Muscle layer of duodenum (tissue), 2 donors: ENCODE measurements around the gene CDC42BPB.

Experiments used
- H3K27ac ChIP-seq: one replicate; pipeline ENCODE4 v1.7.0; 2013; ENCODE audit warnings: mild to moderate bottlenecking, low read length
- H3K27me3 ChIP-seq: one replicate; pipeline ENCODE4 v1.7.0; 2013; ENCODE audit warnings: low read depth, mild to moderate bottlenecking, control low read depth, low read length
- H3K36me3 ChIP-seq, 2 donors: one replicate each; pipeline ENCODE4 v1.7.0; 2013; ENCODE audit warnings: low read length in 2 of 2, control low read depth in 1 of 2, mild to moderate bottlenecking in 1 of 2; ENCODE audit not compliant: insufficient read depth in 2 of 2, control insufficient read depth in 1 of 2
- H3K4me1 ChIP-seq, 2 donors: one replicate each; pipeline ENCODE4 v1.7.0; 2013; ENCODE audit warnings: low read length in 2 of 2, mild to moderate bottlenecking in 2 of 2, control low read depth in 1 of 2, moderate library complexity in 1 of 2; ENCODE audit not compliant: insufficient read depth in 2 of 2, control insufficient read depth in 1 of 2
- H3K4me3 ChIP-seq, 2 donors: one replicate each; pipeline ENCODE4 v1.7.0; 2013; ENCODE audit warnings: low read length in 2 of 2, low read depth in 1 of 2, mild to moderate bottlenecking in 1 of 2
- H3K9me3 ChIP-seq, 2 donors: one replicate each; pipeline ENCODE4 v1.7.0; 2013; ENCODE audit warnings: low read length in 2 of 2, control low read depth in 1 of 2, mild to moderate bottlenecking in 1 of 2; ENCODE audit not compliant: control insufficient read depth in 1 of 2
- donor health status: healthy.

CDC42BPB gene

GRCh38 chr14:103007555-103007954 is 49.8 kb downstream of the CDC42BPB start:
- H3K36me3 ChIP-seq, result peaks cover 18 to 41% of the 10 kb centered on the region in 2 donors
- H3K4me3 ChIP-seq, result no peak overlapping the region
- no peak overlapping the region for H3K27ac ChIP-seq
- H3K9me3 ChIP-seq, result no peaks in the 10 kb centered on the region
- H3K4me1 ChIP-seq, result no peaks in the 10 kb centered on the region
- no peaks in the 10 kb centered on the region for H3K27me3 ChIP-seq

GRCh38 chr14:103006991-103007520 is 50.3 kb downstream of the CDC42BPB start:
- H3K27me3 ChIP-seq, result no peaks in the 10 kb centered on the region
- H3K4me1 ChIP-seq, result no peaks in the 10 kb centered on the region
- H3K9me3 ChIP-seq, result no peaks in the 10 kb centered on the region
- H3K4me3 ChIP-seq, result no peak overlapping the region
- H3K36me3 ChIP-seq, result peaks cover 18 to 41% of the 10 kb centered on the region in 2 donors
- H3K27ac ChIP-seq, result no peak overlapping the region

GRCh38 chr14:103006106-103006505 is 51.2 kb downstream of the CDC42BPB start:
- Histone ChIP-seq H3K4me3 (no peak overlapping the region), H3K36me3 (peaks cover 18 to 44% of the 10 kb centered on the region in 2 donors), H3K4me1 (no peaks in the 10 kb centered on the region), H3K9me3 (no peaks in the 10 kb centered on the region), H3K27me3 (no peaks in the 10 kb centered on the region), H3K27ac (no peak overlapping the region)

- no peaks in the 10 kb centered on the region for H3K9me3 ChIP-seq
- H3K4me3 ChIP-seq, result no peak overlapping the region
- no peaks in the 10 kb centered on the region for H3K4me1 ChIP-seq
- no peaks in the 10 kb centered on the region for H3K27me3 ChIP-seq
- peaks cover 25 to 48% of the 10 kb centered on the region in 2 donors for H3K36me3 ChIP-seq
- no peak overlapping the region for H3K27ac ChIP-seq
These were observed 53.5 kb downstream of the CDC42BPB start for GRCh38 chr14:103003850-103004249.

GRCh38 chr14:103003351-103003615 is 54.1 kb downstream of the CDC42BPB start:
- Histone ChIP-seq H3K36me3 (peaks cover 25 to 51% of the 10 kb centered on the region in 2 donors), H3K9me3 (no peaks in the 10 kb centered on the region), H3K4me3 (no peak overlapping the region), H3K4me1 (no peaks in the 10 kb centered on the region), H3K27me3 (no peaks in the 10 kb centered on the region), H3K27ac (no peak overlapping the region)

GRCh38 chr14:103002578-103003350 is 54.6 kb downstream of the CDC42BPB start:
- no peaks in the 10 kb centered on the region for H3K27me3 ChIP-seq
- no peaks in the 10 kb centered on the region for H3K9me3 ChIP-seq
- peaks cover 25 to 53% of the 10 kb centered on the region in 2 donors for H3K36me3 ChIP-seq
- no peak overlapping the region for H3K4me3 ChIP-seq
- H3K4me1 ChIP-seq, result no peaks in the 10 kb centered on the region
- H3K27ac ChIP-seq, result no peak overlapping the region

GRCh38 chr14:103001651-103002396 is 55.5 kb downstream of the CDC42BPB start:
- H3K4me1 ChIP-seq, result no peaks in the 10 kb centered on the region
- no peak overlapping the region for H3K27ac ChIP-seq
- H3K27me3 ChIP-seq, result no peaks in the 10 kb centered on the region
- peaks cover 24 to 57% of the 10 kb centered on the region in 2 donors for H3K36me3 ChIP-seq
- H3K9me3 ChIP-seq, result no peaks in the 10 kb centered on the region
- no peak overlapping the region for H3K4me3 ChIP-seq

- H3K4me1 ChIP-seq, result no peaks in the 10 kb centered on the region
- no peak overlapping the region for H3K4me3 ChIP-seq
- no peak overlapping the region for H3K27ac ChIP-seq
- no peaks in the 10 kb centered on the region for H3K9me3 ChIP-seq
- peaks cover 24 to 60% of the 10 kb centered on the region in 2 donors for H3K36me3 ChIP-seq
- no peaks in the 10 kb centered on the region for H3K27me3 ChIP-seq
These were observed 56.1 kb downstream of the CDC42BPB start for GRCh38 chr14:103001226-103001625.

- Histone ChIP-seq H3K4me3 (no peak overlapping the region), H3K36me3 (peaks cover 26 to 61% of the 10 kb centered on the region in 2 donors), H3K27ac (no peak overlapping the region), H3K4me1 (no peaks in the 10 kb centered on the region), H3K27me3 (no peaks in the 10 kb centered on the region), H3K9me3 (no peaks in the 10 kb centered on the region)
These were observed 56.9 kb downstream of the CDC42BPB start for GRCh38 chr14:103000291-103000921.

- H3K27ac ChIP-seq, result no peak overlapping the region
- H3K36me3 ChIP-seq, result peaks cover 31 to 67% of the 10 kb centered on the region in 2 donors
- no peak overlapping the region for H3K4me3 ChIP-seq
- H3K9me3 ChIP-seq, result no peaks in the 10 kb centered on the region
- no peaks in the 10 kb centered on the region for H3K4me1 ChIP-seq
- H3K27me3 ChIP-seq, result no peaks in the 10 kb centered on the region
These were observed 58.0 kb downstream of the CDC42BPB start for GRCh38 chr14:102999227-102999895.

GRCh38 chr14:102998393-102998792 is 59.0 kb downstream of the CDC42BPB start:
- no peak overlapping the region for H3K4me3 ChIP-seq
- no peak overlapping the region for H3K27ac ChIP-seq
- H3K4me1 ChIP-seq, result no peaks in the 10 kb centered on the region
- no peaks in the 10 kb centered on the region for H3K27me3 ChIP-seq
- H3K36me3 ChIP-seq, result peaks cover 29 to 67% of the 10 kb centered on the region in 2 donors
- H3K9me3 ChIP-seq, result no peaks in the 10 kb centered on the region
